Caco-2 (cell line): ENCODE results near the gene CSTF1. TPM values are rescaled to one million over a fixed set of nuclear protein-coding genes. Genes with fewer than 3 reads are reported as not detected.
A peak's percentile ranks its signal among the peaks of the same experiment; 100 is the strongest.

Experiments used
- BruUV-seq: library from RNA; stranded (reverse); fragments of 400-500 nt; replicated peaks from 2 replicates; lab custom pipeline; 2021; lab: Mats Ljungman, UMichigan
- CTCF ChIA-PET: fragments of 300-600 bp; sonication (Branson Sonifier 250); formaldehyde crosslinking; loops from one replicate; lab custom pipeline; 2022; ENCODE audit warnings: antibody characterized with exemption; lab: Charles Lee
- POLR2A ChIA-PET: fragments of 300-600 bp; sonication (Branson Sonifier 250); formaldehyde crosslinking; loops from one replicate; lab custom pipeline; 2022; ENCODE audit warnings: antibody characterized with exemption; lab: Charles Lee
- DNase-seq, 2 experiments: peaks; one replicate each; pipeline versions ENCODE4 v3.0.0 to v3.0.0-alpha.2; 2020 to 2022
- H3K27me3 ChIP-seq: replicated peaks from 2 replicates; pipeline ENCODE4 v1.6.0; 2011; ENCODE audit warnings: low read length; ENCODE audit not compliant: control insufficient read depth, insufficient read depth
- H3K36me3 ChIP-seq: 2 replicates; pipeline ENCODE4 v1.5.1; 2011; ENCODE audit warnings: low read length; ENCODE audit not compliant: control insufficient read depth, insufficient read depth
- H3K4me1 ChIP-seq: fragments of 250-450 bp; sonication (Bioruptor Pico); 2 replicates; pipeline ENCODE4 v1.5.1; 2020; ENCODE audit warnings: mild to moderate bottlenecking
- H3K4me3 ChIP-seq: 2 replicates; pipeline ENCODE4 v1.5.1; 2011; ENCODE audit warnings: low read depth, mild to moderate bottlenecking, control low read depth, low read length
- H3K9me3 ChIP-seq: fragments of 250-450 bp; sonication (Bioruptor Pico); 2 replicates; pipeline ENCODE4 v1.5.1; 2020; ENCODE audit warnings: mild to moderate bottlenecking, moderate library complexity
- H3K27ac Mint-ChIP-seq: one replicate; pipeline ENCODE4 v1.8.0; 2022; ENCODE audit warnings: mixed read lengths; ENCODE audit not compliant: unreplicated experiment
- H3K27me3 Mint-ChIP-seq: one replicate; pipeline ENCODE4 v1.8.0; 2022; ENCODE audit warnings: mixed read lengths; ENCODE audit not compliant: insufficient read depth, unreplicated experiment
- H3K36me3 Mint-ChIP-seq: one replicate; pipeline ENCODE4 v1.8.0; 2022; ENCODE audit warnings: mild to moderate bottlenecking, mixed read lengths; ENCODE audit not compliant: insufficient read depth, unreplicated experiment
- H3K4me1 Mint-ChIP-seq: one replicate; pipeline ENCODE4 v1.8.0; 2022; ENCODE audit warnings: low read depth, mixed read lengths; ENCODE audit not compliant: unreplicated experiment
- H3K4me3 Mint-ChIP-seq: one replicate; pipeline ENCODE4 v1.8.0; 2022; ENCODE audit warnings: mild to moderate bottlenecking, moderate library complexity, mixed read lengths; ENCODE audit not compliant: unreplicated experiment
- H3K9me3 Mint-ChIP-seq: one replicate; pipeline ENCODE4 v1.8.0; 2022; ENCODE audit warnings: mixed read lengths; ENCODE audit not compliant: unreplicated experiment
- intact Hi-C: fragments of 100-400 bp; cut with micrococcal nuclease; formaldehyde crosslinking; loops from one replicate; pipeline ENCODE4 v1.10.0; 2022; ENCODE audit not compliant: unreplicated experiment
- total RNA-seq: library from RNA; stranded (reverse); gene quantifications from 2 replicates; pipeline ENCODE4 v1.2.3, GENCODE V29; 2022
- TF ChIP-seq, protein P1 (sequence below), 2 experiments: fragments of 200-600 bp in 1 of 2; IDR thresholded peaks; 1 replicate in 1 of 2; 2 replicates in 1 of 2; pipeline versions ENCODE4 v1.5.1 to v1.8.0; 2011 to 2022; ENCODE audit warnings: antibody characterized with exemption in 1 of 2, control low read depth in 1 of 2, inconsistent platforms in 1 of 2, low read depth in 1 of 2, low read length in 1 of 2, mild to moderate bottlenecking in 1 of 2, moderate library complexity in 1 of 2; ENCODE audit not compliant: insufficient read depth in 1 of 2, severe bottlenecking in 1 of 2, unreplicated experiment in 1 of 2

Gene CSTF1
- total RNA-seq, 1 experiment from 2014 or later = 97.0 TPM

- peaks cover 15% of the 10 kb centered on the region for H3K4me1 Mint-ChIP-seq
- Histone ChIP-seq H3K27me3 (no peaks in the 10 kb centered on the region), H3K4me1 (peaks cover 16% of the 10 kb centered on the region), H3K9me3 (0 out of 2 replicates have a peak, but pooled peaks cover 4% of the 10 kb centered on the region), H3K4me3 (no peak overlapping the region), H3K36me3 (no peaks in the 10 kb centered on the region)
- no peaks in the 10 kb centered on the region for H3K9me3 Mint-ChIP-seq
- DNase-seq = no peak
- POLR2A ChIA-PET = no interaction called here
- no TSS peak for BruUV-seq
- H3K4me3 Mint-ChIP-seq = no peak overlapping the region
- no peaks in the 10 kb centered on the region for H3K36me3 Mint-ChIP-seq
- peaks cover 1% of the 10 kb centered on the region for H3K27me3 Mint-ChIP-seq
- CTCF ChIA-PET = no interaction called here
- TF ChIP-seq, protein P1, sequence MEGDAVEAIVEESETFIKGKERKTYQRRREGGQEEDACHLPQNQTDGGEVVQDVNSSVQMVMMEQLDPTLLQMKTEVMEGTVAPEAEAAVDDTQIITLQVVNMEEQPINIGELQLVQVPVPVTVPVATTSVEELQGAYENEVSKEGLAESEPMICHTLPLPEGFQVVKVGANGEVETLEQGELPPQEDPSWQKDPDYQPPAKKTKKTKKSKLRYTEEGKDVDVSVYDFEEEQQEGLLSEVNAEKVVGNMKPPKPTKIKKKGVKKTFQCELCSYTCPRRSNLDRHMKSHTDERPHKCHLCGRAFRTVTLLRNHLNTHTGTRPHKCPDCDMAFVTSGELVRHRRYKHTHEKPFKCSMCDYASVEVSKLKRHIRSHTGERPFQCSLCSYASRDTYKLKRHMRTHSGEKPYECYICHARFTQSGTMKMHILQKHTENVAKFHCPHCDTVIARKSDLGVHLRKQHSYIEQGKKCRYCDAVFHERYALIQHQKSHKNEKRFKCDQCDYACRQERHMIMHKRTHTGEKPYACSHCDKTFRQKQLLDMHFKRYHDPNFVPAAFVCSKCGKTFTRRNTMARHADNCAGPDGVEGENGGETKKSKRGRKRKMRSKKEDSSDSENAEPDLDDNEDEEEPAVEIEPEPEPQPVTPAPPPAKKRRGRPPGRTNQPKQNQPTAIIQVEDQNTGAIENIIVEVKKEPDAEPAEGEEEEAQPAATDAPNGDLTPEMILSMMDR (IDR thresholded peaks at IDR 0.05; ENCODE audit: insufficient read depth in 1 of 2, low read depth in 1 of 2, low read length in 1 of 2, severe bottlenecking in 1 of 2, unreplicated experiment in 1 of 2) = no peak
- no peak overlapping the region for H3K27ac Mint-ChIP-seq
- intact Hi-C loops = no loop called here
Measured at GRCh38 chr20:56345911-56346310, 46.5 kb upstream of the CSTF1 start.

GRCh38 chr20:56347628-56348304, 44.7 kb upstream of the CSTF1 start:
- Histone ChIP-seq H3K4me1 (peaks cover 16% of the 10 kb centered on the region), H3K27me3 (no peaks in the 10 kb centered on the region), H3K36me3 (no peaks in the 10 kb centered on the region), H3K4me3 (no peak overlapping the region), H3K9me3 (no peaks in the 10 kb centered on the region)
- BruUV-seq = no TSS peak
- Mint-ChIP-seq H3K4me1 (peaks cover 15% of the 10 kb centered on the region), H3K9me3 (no peaks in the 10 kb centered on the region), H3K4me3 (peak overlapping the region; percentile 40), H3K27me3 (no peaks in the 10 kb centered on the region), H3K27ac (peak overlapping the region; percentile 6), H3K36me3 (no peaks in the 10 kb centered on the region)
- ChIA-PET POLR2A (interaction anchor here (1.0 to 1.9 kb wide), 2 partner anchors 11 to 45 kb away, joined by 3 to 10 read pairs; partner anchors contain the start of genes AURKA, CSTF1 and FAM210B), CTCF (no interaction called here)
- TF ChIP-seq, protein P1 (IDR thresholded peaks at IDR 0.05; ENCODE audit: insufficient read depth in 1 of 2, low read depth in 1 of 2, low read length in 1 of 2, severe bottlenecking in 1 of 2, unreplicated experiment in 1 of 2) = no peak
- no peak for DNase-seq
- intact Hi-C loops = loop anchor here (1.0 kb wide), 2 partner anchors 11 to 45 kb away; partner anchors contain the start of genes AURKA, CSTF1 and FAM210B

DNA sequence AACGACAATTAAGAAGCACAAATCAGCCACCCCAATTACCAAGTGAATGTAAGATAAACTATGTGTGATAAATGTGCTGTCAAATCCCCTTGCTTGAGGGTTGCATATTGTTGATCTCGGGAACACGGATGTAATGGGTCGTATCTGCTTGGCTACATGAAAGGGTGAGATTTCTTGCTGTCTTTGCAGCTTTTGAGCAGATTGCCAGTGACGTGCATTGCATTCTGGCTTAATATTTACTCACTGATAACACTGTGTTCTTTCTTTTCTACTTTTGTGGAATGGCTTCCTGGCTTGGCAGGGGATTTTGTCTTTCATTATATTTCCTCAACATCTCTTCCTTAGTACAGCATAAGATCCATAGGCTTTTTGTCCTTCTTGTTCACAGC, 44.1 kb upstream of the CSTF1 start:
- Histone ChIP-seq H3K27me3 (no peaks in the 10 kb centered on the region), H3K36me3 (no peaks in the 10 kb centered on the region), H3K9me3 (no peaks in the 10 kb centered on the region), H3K4me1 (peaks cover 16% of the 10 kb centered on the region), H3K4me3 (no peak overlapping the region)
- Mint-ChIP-seq H3K9me3 (no peaks in the 10 kb centered on the region), H3K4me3 (peak overlapping the region; percentile 40), H3K27me3 (no peaks in the 10 kb centered on the region), H3K27ac (peak overlapping the region; percentile 6), H3K4me1 (peaks cover 15% of the 10 kb centered on the region), H3K36me3 (no peaks in the 10 kb centered on the region)
- BruUV-seq = no TSS peak
- intact Hi-C loops = loop anchor here (1.0 kb wide), 2 partner anchors 10 to 44 kb away; partner anchors contain the start of genes AURKA, CSTF1 and FAM210B
- ChIA-PET CTCF (no interaction called here), POLR2A (interaction anchor here (1.0 to 1.9 kb wide), 2 partner anchors 10 to 44 kb away, joined by 3 to 10 read pairs; partner anchors contain the start of genes AURKA, CSTF1 and FAM210B)
- TF ChIP-seq, protein P1 (IDR thresholded peaks at IDR 0.05; ENCODE audit: insufficient read depth in 1 of 2, low read depth in 1 of 2, low read length in 1 of 2, severe bottlenecking in 1 of 2, unreplicated experiment in 1 of 2) = no peak
- DNase-seq = peak; percentile 59 to 68
